Uterus (tissue), 2 donors: ENCODE results near the gene NSD2.

ENCODE experiments used
- POLR2A ChIP-seq, 2 donors: fragments of 450-650 bp; IDR thresholded peaks; one replicate each; pipeline ENCODE4 v1.6.1; 2016; ENCODE audit warnings: antibody characterized with exemption in 2 of 2, mild to moderate bottlenecking in 1 of 2, moderate library complexity in 1 of 2
- TF ChIP-seq, protein P1 (sequence below), 4 experiments: fragments of 200-600 bp in 2 of 4; fragments of 450-650 bp in 2 of 4; sonication (generic) in 2 of 4; IDR thresholded peaks; one replicate each; pipeline ENCODE4 v1.5.1; 2016 to 2019; ENCODE audit warnings: antibody characterized with exemption in 4 of 4, mild to moderate bottlenecking in 2 of 4, moderate library complexity in 1 of 4

DNA sequence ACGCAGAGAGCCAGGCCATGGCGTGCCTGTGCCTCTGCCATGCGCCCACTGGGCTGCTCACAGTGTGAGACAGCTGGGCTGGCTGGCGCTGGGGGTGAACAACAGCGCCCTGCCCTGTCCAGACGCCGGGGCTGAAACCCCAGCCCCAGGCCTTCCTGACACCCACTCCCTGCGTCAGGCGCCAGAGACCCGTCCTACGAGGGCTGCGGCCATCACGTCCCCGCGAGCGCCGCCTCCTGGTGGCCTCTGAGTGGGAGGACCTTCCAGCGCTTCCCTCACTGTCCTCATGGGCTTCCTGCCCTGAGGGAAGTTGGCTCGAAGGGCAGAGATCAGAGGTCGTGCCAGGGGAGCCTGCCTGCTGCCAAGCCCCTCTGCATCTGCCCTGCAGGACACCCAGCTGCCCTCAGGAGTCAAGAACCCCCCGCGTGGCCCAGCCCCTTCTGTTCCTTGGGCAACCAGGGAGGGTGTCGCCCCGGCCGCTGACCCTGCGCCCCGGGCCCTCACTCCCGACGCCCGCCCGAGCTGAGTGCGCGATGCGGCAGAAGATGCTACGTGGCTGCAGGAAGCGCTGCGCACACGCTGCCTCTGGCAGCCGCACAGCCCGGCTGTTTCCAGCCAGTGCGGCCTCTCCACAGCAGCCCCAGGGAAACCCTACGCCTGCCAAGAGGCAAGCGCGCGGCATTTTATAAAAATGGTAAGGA lies 121.4 kb downstream of the NSD2 start:
- TF ChIP-seq, protein P1, sequence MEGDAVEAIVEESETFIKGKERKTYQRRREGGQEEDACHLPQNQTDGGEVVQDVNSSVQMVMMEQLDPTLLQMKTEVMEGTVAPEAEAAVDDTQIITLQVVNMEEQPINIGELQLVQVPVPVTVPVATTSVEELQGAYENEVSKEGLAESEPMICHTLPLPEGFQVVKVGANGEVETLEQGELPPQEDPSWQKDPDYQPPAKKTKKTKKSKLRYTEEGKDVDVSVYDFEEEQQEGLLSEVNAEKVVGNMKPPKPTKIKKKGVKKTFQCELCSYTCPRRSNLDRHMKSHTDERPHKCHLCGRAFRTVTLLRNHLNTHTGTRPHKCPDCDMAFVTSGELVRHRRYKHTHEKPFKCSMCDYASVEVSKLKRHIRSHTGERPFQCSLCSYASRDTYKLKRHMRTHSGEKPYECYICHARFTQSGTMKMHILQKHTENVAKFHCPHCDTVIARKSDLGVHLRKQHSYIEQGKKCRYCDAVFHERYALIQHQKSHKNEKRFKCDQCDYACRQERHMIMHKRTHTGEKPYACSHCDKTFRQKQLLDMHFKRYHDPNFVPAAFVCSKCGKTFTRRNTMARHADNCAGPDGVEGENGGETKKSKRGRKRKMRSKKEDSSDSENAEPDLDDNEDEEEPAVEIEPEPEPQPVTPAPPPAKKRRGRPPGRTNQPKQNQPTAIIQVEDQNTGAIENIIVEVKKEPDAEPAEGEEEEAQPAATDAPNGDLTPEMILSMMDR (IDR thresholded peaks at IDR 0.05): no peak
- no peak for TF ChIP-seq POLR2A (IDR thresholded peaks at IDR 0.05)
